ENCODE results near the gene CENPT.

GRCh38 chr16:67888331-67888730 is 40.8 kb upstream of the CENPT start:
- no peak for TF ChIP-seq CTCF (IDR thresholded peaks at IDR 0.05)
- TF ChIP-seq USF2 (IDR thresholded peaks at IDR 0.05) = no peak
- TF ChIP-seq MAZ (IDR thresholded peaks at IDR 0.05; ENCODE audit: borderline replicate concordance, low read depth, low read length) = no peak
- TF ChIP-seq POLR2A (IDR thresholded peaks at IDR 0.05; ENCODE audit: low read length) = no peak
- TF ChIP-seq PBX3 (IDR thresholded peaks at IDR 0.05) = no peak
- no peak for TF ChIP-seq ELK1 (IDR thresholded peaks at IDR 0.05; ENCODE audit: low read depth, low read length)
- no peak for TF ChIP-seq SMC3 (IDR thresholded peaks at IDR 0.05)
- TF ChIP-seq EP300 (IDR thresholded peaks at IDR 0.05) = no peak
- TF ChIP-seq ZSCAN20 (CRISPR knock-in tag; IDR thresholded peaks at IDR 0.05) = no peak
- no peak for TF ChIP-seq HMGXB4 (CRISPR knock-in tag; IDR thresholded peaks at IDR 0.05; ENCODE audit: borderline replicate concordance)
- no peak for TF ChIP-seq ESRRA (IDR thresholded peaks at IDR 0.05; ENCODE audit: borderline replicate concordance, low read length)
- no peak for TF ChIP-seq RFX5 (IDR thresholded peaks at IDR 0.05)
- no peak for TF ChIP-seq RAD21 (conservative IDR thresholded peaks at IDR 0.05 in 1 of 2, IDR thresholded peaks at IDR 0.05 in 1 of 2)
- TF ChIP-seq FOSL2 (IDR thresholded peaks at IDR 0.05) = no peak
- no peak for TF ChIP-seq FOSL2 (CRISPR knock-in tag; IDR thresholded peaks at IDR 0.05)
